Fibroblast of lung (primary cell): Measurements from ENCODE around the gene TMEM52. TPM values are rescaled to one million over a fixed set of nuclear protein-coding genes. Genes with fewer than 3 reads are reported as not detected.

Source experiments
- DNase-seq, 2 donors: peaks; one replicate each; pipeline versions ENCODE4 v3.0.0 to v3.0.0-alpha.2; 2010; ENCODE audit warnings: low read depth in 2 of 2
- H2AFZ ChIP-seq: 2 replicates; pipeline ENCODE4 v1.5.1; 2012; ENCODE audit warnings: low read length, control low read depth, inconsistent platforms
- H3K27ac ChIP-seq: 2 replicates; pipeline ENCODE4 v1.5.1; 2011; ENCODE audit warnings: low read length, control low read depth; ENCODE audit not compliant: insufficient read depth
- H3K27me3 ChIP-seq: 2 replicates; pipeline ENCODE4 v1.5.1; 2011; ENCODE audit warnings: mild to moderate bottlenecking, low read length; ENCODE audit not compliant: control insufficient read depth, insufficient read depth
- H3K36me3 ChIP-seq: 2 replicates; pipeline ENCODE4 v1.5.1; 2011; ENCODE audit warnings: low read length; ENCODE audit not compliant: control insufficient read depth, insufficient read depth
- H3K4me1 ChIP-seq: 2 replicates; pipeline ENCODE4 v1.5.1; 2011; ENCODE audit warnings: low read length; ENCODE audit not compliant: control insufficient read depth, insufficient read depth; ENCODE audit errors: extremely low read depth
- H3K4me2 ChIP-seq: 2 replicates; pipeline ENCODE4 v1.5.1; 2011; ENCODE audit warnings: low read length, control low read depth; ENCODE audit not compliant: insufficient read depth; ENCODE audit errors: extremely low read depth
- H3K4me3 ChIP-seq, 4 experiments: fragments of 200-600 bp in 1 of 4; sonication (generic) in 1 of 4; replicated peaks in 1 of 4; 2 replicates each; pipeline ENCODE4 v1.5.1; 2011 to 2016; ENCODE audit warnings: low read length in 4 of 4, low read depth in 3 of 4, mild to moderate bottlenecking in 3 of 4, control low read depth in 2 of 4, inconsistent platforms in 1 of 4, mixed read lengths in 1 of 4; ENCODE audit not compliant: insufficient read depth in 1 of 4; ENCODE audit errors: control extremely low read depth in 1 of 4
- H3K79me2 ChIP-seq: 2 replicates; pipeline ENCODE4 v1.5.1; 2012; ENCODE audit warnings: mild to moderate bottlenecking, low read length, inconsistent platforms; ENCODE audit not compliant: control insufficient read depth, insufficient read depth
- H3K9ac ChIP-seq: 2 replicates; pipeline ENCODE4 v1.5.1; 2011; ENCODE audit warnings: mild to moderate bottlenecking, low read length, control low read depth; ENCODE audit not compliant: insufficient read depth
- H3K9me3 ChIP-seq: 2 replicates; pipeline ENCODE4 v1.5.1; 2012; ENCODE audit warnings: low read depth, low read length; ENCODE audit not compliant: control insufficient read depth, insufficient read depth
- H4K20me1 ChIP-seq: 2 replicates; pipeline ENCODE4 v1.5.1; 2011; ENCODE audit warnings: low read length; ENCODE audit not compliant: control insufficient read depth, insufficient read depth; ENCODE audit errors: extremely low read depth
- CTCF ChIP-seq, 2 donors: IDR thresholded peaks in 1 of 2; conservative IDR thresholded peaks in 1 of 2; 1 replicate in 1 of 2; 2 replicates in 1 of 2; pipeline ENCODE4 v1.5.1; 2011 to 2012; ENCODE audit warnings: low read length in 2 of 2, control low read depth in 1 of 2, inconsistent platforms in 1 of 2, low read depth in 1 of 2, mild to moderate bottlenecking in 1 of 2
- EZH2 ChIP-seq: IDR thresholded peaks from 2 replicates; pipeline ENCODE4 v1.5.1; 2012; ENCODE audit warnings: low read length, control low read depth, mild to moderate bottlenecking; ENCODE audit errors: missing control alignments
- polyA plus RNA-seq, 2 donors: library from polyadenylated mRNA; depleted of rRNA in 1 of 2; stranded (reverse) in 1 of 2; unstranded in 1 of 2; fragments of >200 nt; gene quantifications; 2 replicates each; pipeline ENCODE4 v1.2.1, GENCODE V29; 2011 to 2012; ENCODE audit warnings: missing spikeins in 1 of 2
- total RNA-seq: library from RNA; depleted of rRNA; stranded (reverse); fragments of >200 nt; gene quantifications from 2 replicates; pipeline ENCODE4 v1.2.1, GENCODE V29; 2014

The TMEM52 gene
- total and polyA plus RNA-seq, 2 donors (not counting 1 experiment from before 2014, with no cell fraction given): 0.17 to 0.42 TPM

DNA sequence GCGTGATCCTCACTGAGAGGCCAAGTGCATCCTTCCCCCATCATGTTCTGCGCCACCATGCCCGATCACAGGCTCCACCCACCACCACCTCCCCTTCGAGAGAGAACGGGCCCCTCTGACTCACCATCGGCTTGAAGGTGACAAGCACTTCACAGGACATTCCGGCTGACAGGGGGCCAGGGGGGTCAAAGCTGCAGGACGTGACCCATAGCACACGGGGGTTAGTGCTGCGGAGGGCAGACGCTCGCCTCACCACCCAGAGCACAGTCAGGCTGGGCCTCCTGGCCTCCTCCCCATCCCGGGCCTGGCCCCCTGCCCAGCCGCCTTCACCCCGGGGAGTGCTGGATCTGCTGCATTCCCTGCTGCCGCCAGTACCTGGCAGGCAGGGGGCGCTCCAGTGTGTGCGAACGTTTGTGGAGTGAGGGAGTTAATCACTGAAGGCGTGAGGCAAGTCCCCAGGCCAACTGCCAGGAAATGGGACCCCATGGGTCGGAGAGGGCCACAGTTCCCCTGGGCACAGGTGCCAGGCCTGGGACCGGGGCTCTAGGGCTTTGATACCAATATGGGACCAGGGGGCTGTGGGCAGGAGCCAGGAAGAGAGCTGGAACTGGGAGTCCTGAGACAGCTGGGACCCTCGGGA lies 40.9 kb upstream of the TMEM52 start:
- H3K4me3 ChIP-seq: no peak overlapping the region
- H4K20me1 ChIP-seq: no peaks in the 10 kb centered on the region
- H3K36me3 ChIP-seq: no peaks in the 10 kb centered on the region
- no peak overlapping the region for H3K27ac ChIP-seq
- peak; percentile 61 to 67 for DNase-seq
- H3K9me3 ChIP-seq: no peaks in the 10 kb centered on the region
- TF ChIP-seq CTCF (conservative IDR thresholded peaks at IDR 0.05 in 1 of 2, IDR thresholded peaks at IDR 0.05 in 1 of 2; ENCODE audit: low read depth in 1 of 2, low read length in 2 of 2) (peak; percentile 57 to 74), EZH2 (no peak)
- H2AFZ ChIP-seq: no peak overlapping the region
- H3K79me2 ChIP-seq: no peaks in the 10 kb centered on the region
- no peaks in the 10 kb centered on the region for H3K4me1 ChIP-seq
- peaks cover 4% of the 10 kb centered on the region for H3K27me3 ChIP-seq
- no peak overlapping the region for H3K4me2 ChIP-seq
- H3K9ac ChIP-seq: no peak overlapping the region

GRCh38 chr1:1959459-1959839 lies 40.4 kb upstream of the TMEM52 start:
- H4K20me1 ChIP-seq: no peaks in the 10 kb centered on the region
- H3K9ac ChIP-seq: no peak overlapping the region
- no peaks in the 10 kb centered on the region for H3K4me1 ChIP-seq
- no peaks in the 10 kb centered on the region for H3K79me2 ChIP-seq
- DNase-seq: no peak
- H3K27ac ChIP-seq: no peak overlapping the region
- no peak overlapping the region for H3K4me3 ChIP-seq
- H3K9me3 ChIP-seq: no peaks in the 10 kb centered on the region
- TF ChIP-seq EZH2 (no peak), CTCF (conservative IDR thresholded peaks at IDR 0.05 in 1 of 2, IDR thresholded peaks at IDR 0.05 in 1 of 2; ENCODE audit: low read depth in 1 of 2, low read length in 2 of 2) (no peak)
- H3K27me3 ChIP-seq: peaks cover 4% of the 10 kb centered on the region
- no peak overlapping the region for H3K4me2 ChIP-seq
- H2AFZ ChIP-seq: no peak overlapping the region
- H3K36me3 ChIP-seq: no peaks in the 10 kb centered on the region

DNA sequence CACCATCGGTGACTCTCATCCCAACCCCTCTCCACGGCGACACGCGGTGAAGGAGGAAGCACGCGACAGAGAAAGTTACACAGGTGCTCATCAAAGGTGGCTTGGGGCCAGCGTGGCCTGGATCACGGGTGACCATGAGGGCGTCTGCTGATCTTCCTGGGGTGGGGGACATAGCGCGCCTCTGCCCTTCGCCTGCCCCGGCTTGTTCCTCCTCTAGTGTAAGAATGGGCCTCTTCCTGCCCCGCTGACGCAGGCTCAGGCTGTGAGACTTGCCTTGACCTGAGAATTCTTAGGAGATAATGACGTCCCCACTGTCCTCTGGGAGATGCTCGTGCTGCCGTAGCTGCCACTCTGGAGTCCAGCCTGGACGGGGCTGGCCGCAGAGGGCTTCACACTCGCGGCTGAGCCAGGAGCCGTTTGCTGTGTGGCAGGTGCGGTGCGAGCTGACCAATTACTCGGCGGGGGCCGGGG lies 39.0 kb upstream of the TMEM52 start:
- Histone ChIP-seq H3K36me3 (no peaks in the 10 kb centered on the region), H3K4me3 (no peak overlapping the region), H3K27ac (no peak overlapping the region), H3K9ac (no peak overlapping the region), H3K79me2 (no peaks in the 10 kb centered on the region), H3K4me2 (no peak overlapping the region), H2AFZ (no peak overlapping the region), H3K4me1 (no peaks in the 10 kb centered on the region), H3K27me3 (peaks cover 4% of the 10 kb centered on the region), H3K9me3 (no peaks in the 10 kb centered on the region), H4K20me1 (no peaks in the 10 kb centered on the region)
- DNase-seq: no peak
- no peak for TF ChIP-seq CTCF (conservative IDR thresholded peaks at IDR 0.05 in 1 of 2, IDR thresholded peaks at IDR 0.05 in 1 of 2; ENCODE audit: low read depth in 1 of 2, low read length in 2 of 2)
- no peak for TF ChIP-seq EZH2
